Fibroblast of villous mesenchyme (primary cell): ENCODE results near the gene YY1AP1. TPM values are rescaled to one million over a fixed set of nuclear protein-coding genes. Genes with fewer than 3 reads are reported as not detected.
"Not testable (repeated sequence)": the region's sequence is repeated elsewhere in the genome, so short reads cannot be mapped to it uniquely, and the experiment has no call there.

Experiments
- DNase-seq: peaks from one replicate; pipeline ENCODE4 v3.0.0-alpha.2; 2010; ENCODE audit warnings: low read depth
- H3K4me3 ChIP-seq: 2 replicates; pipeline ENCODE4 v1.5.1; 2011; ENCODE audit warnings: low read depth, mild to moderate bottlenecking, low read length
- CTCF ChIP-seq: IDR thresholded peaks from 2 replicates; pipeline ENCODE4 v1.5.1; 2012; ENCODE audit warnings: low read depth, mild to moderate bottlenecking, low read length; ENCODE audit not compliant: insufficient read depth
- total RNA-seq: library from RNA; depleted of rRNA; stranded (reverse); fragments of >200 nt; gene quantifications from 2 replicates; pipeline ENCODE4 v1.2.3, GENCODE V29; 2012

YY1AP1 gene
- total RNA-seq, 1 donor = 55.7 TPM

DNA sequence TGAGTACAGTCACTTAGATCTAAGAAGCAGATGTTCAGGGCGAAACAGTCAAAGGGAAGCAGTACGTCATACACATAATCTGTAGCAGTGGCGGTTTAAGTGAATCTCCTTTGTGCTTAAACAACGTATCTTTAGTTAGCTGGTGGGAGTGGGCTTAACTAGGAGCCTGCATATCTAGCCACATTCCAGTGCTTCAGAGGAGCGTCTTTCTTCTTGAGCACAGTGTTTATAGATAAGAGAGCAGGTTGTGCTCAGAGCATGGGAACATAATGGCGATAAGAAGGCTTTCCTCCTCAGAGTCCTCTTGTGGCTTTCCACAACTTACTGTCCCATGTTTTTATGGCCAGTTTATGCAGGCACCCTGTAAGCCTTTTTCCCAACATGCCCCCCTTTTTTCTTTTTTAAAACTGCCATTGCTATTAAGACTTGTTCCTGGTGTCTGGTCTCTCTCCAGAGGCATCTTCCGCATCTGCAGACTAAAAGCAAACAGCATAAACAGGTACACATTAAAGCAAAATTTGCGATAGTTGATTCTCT lies 3.5 kb upstream of the YY1AP1 start:
- TF ChIP-seq CTCF = no peak
- DNase-seq = no peak
- H3K4me3 ChIP-seq = no peak overlapping the region

DNA sequence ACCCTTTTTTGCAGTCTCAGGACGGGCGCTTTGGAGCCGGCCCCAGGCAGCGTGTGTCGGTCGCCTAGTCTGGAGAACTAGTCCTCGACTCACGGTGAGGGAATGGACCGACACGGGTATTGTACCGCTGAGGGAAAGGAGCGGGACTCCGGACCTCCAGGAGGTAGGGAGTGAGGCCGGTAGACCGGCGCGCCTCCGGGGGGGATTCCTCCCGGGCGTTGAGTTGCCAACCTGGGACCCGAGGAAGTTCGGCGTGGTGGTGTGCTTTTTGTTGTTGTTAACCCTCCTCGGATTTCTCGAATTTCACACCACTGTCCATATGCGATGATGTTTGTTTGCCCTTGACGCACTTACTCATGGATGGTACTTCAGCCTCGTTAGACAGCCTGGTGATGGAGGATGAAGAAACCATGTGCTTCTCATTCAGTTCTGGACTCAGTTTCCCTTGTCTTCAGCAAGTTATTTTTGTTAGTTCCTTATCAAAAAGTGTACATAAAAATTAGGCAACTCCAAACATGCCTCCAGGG lies 570 bp upstream of the YY1AP1 start, which contains the start of gene DAP3:
DAP3 (plus strand) TSS at position 11 of the 527 bp plus-strand sequence. CDS start 20,689 bp downstream, outside the sequence.
- not testable (repeated sequence) for DNase-seq
- H3K4me3 ChIP-seq = peak within 1 kb of the TSS; percentile 94

DNA sequence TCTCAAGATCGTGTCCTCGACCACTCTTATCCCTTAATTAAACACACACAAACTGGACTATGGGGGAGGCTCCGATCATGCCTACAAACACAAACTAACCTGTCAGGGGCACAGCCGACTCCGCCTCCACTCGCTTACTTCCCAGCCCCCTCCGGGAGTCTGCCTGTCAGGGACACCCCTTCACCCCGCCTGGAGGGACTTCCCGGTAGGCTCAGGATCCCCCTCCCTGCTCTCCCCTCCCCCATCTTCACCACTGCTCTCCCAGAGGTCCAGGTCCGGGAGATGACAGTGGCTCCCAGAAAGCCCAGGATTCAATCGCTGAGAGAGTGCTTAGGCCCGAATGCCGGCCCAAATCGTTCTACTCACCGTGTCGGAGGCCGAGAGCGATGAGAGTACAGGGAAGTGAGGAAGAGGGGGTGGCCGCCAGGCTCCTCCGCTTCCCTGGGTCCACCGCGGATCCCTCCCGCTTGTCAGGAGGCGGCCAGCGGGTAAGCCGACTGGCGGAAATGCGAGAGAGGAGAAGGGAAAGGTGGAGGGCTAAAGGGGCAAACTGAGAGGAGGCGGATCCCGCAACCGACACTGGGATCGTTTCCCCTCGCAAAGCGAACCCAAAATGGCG lies 760 bp downstream of the YY1AP1 start:
- H3K4me3 ChIP-seq = peak overlapping the region; percentile 94
- not testable (repeated sequence) for DNase-seq

- DNase-seq = no peak
- no peak overlapping the region for H3K4me3 ChIP-seq
- no peak for TF ChIP-seq CTCF
Measured at GRCh38 chr1:155681776-155682175, 6.8 kb downstream of the YY1AP1 start.

DNA sequence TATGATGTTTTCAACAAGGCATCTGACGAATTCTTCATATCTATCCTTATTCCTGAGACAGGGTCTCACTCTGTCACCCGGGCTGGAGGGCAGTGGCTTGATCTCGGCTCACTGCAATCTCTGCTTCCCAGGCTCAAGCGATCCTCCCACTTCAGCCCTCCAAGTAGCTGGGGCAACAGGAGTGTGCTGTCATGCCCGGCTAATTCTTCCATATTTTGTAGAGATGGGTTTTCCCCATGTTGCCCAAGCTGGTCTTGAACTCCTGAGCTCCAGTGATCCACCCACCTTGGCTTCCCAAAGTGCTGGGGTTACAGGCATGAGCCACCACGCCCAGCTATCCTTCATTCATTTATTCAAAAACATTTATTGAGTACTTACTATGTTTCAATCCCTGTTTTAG lies 8.0 kb downstream of the YY1AP1 start:
- no peak overlapping the region for H3K4me3 ChIP-seq
- no peak for TF ChIP-seq CTCF
- no peak for DNase-seq

DNA sequence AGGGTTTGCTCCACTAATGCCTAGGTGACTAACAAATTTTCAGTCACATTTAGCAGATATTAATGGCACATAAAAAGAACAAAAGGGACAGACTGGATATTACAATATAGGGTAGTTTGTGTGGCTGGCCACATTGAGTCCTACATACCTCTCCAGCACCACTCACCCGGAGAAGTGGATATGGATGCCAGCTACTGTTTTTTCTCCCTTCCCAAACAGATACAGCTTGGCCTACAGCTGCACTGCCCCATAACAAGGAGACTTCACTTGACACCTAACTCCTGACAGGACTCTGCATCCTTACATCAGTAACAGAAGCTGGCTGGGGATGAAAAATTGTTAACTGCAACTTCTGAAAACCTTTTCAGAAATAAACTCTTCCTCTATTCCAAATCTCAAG lies 9.6 kb downstream of the YY1AP1 start:
- not testable (repeated sequence) for H3K4me3 ChIP-seq, DNase-seq

GRCh38 chr1:155678027-155678426 lies 10.5 kb downstream of the YY1AP1 start:
- no peak for TF ChIP-seq CTCF
- DNase-seq = no peak

DNA sequence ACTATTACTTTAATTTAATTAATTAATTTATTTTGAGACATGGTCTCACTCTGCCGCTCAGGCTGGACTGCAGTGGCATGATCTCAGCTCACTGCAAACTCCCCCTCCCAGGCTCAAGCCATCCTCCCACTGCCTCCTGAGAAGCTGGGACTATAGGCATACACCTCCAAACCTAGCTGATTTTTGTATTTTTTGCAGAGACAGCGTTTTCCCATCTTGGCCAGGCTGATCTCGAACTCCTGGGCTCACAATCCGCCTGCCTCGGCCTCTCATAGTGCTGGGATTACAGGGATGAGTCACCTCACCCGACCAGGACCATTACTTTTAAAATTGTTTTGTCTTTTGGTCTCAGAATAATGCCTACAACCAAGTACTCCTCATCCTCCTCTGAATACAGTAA lies 15.6 kb downstream of the YY1AP1 start:
- TF ChIP-seq CTCF = no peak
- no peak for DNase-seq
- H3K4me3 ChIP-seq = no peak overlapping the region

More at GRCh38 chr1:155678027-155678426, 10.5 kb downstream of the YY1AP1 start:
- no peak overlapping the region for H3K4me3 ChIP-seq
